Heart left ventricle (tissue), 16 donors: ENCODE results near the gene OR6V1. TPM values are rescaled to one million over a fixed set of nuclear protein-coding genes. Genes with fewer than 3 reads are reported as not detected.
A peak's percentile ranks its signal among the peaks of the same experiment; 100 is the strongest.

Source experiments
- ATAC-seq, 4 donors: fragments of 200-7000 bp; cut with Tn5 transposase; one replicate each; pipeline ENCODE4 v1.9.1; 2020 to 2022; ENCODE audit warnings: moderate library complexity in 4 of 4, mild to moderate bottlenecking in 3 of 4, moderate number of reproducible peaks in 1 of 4
- DNase-seq, 5 donors: peaks; one replicate each; pipeline ENCODE4 v3.0.0-alpha.2; 2020
- H3K27ac ChIP-seq, 12 donors: fragments of 200-600 bp; sonication (generic) in 4 of 12; one replicate each; pipeline versions ENCODE4 v1.5.0 to v1.8.0; 2016 to 2022; ENCODE audit warnings: mild to moderate bottlenecking in 2 of 12
- H3K27me3 ChIP-seq, 9 donors: fragments of 200-600 bp; sonication (generic) in 2 of 9; one replicate each; pipeline versions ENCODE4 v1.5.1 to v1.8.0; 2016 to 2022; ENCODE audit warnings: mild to moderate bottlenecking in 3 of 9
- H3K36me3 ChIP-seq, 9 donors: fragments of 200-600 bp; sonication (generic) in 2 of 9; one replicate each; pipeline versions ENCODE4 v1.5.0 to v1.8.0; 2018 to 2022; ENCODE audit warnings: mild to moderate bottlenecking in 2 of 9
- H3K4me1 ChIP-seq, 12 donors: fragments of 200-600 bp; sonication (generic) in 4 of 12; one replicate each; pipeline versions ENCODE4 v1.5.0 to v1.8.0; 2016 to 2022; ENCODE audit warnings: mild to moderate bottlenecking in 3 of 12
- H3K4me3 ChIP-seq, 12 donors: fragments of 200-600 bp; sonication (generic) in 4 of 12; one replicate each; pipeline versions ENCODE4 v1.5.0 to v1.8.0; 2017 to 2022; ENCODE audit warnings: mild to moderate bottlenecking in 9 of 12, moderate library complexity in 4 of 12
- H3K9me3 ChIP-seq, 12 donors: fragments of 200-600 bp; sonication (generic) in 4 of 12; one replicate each; pipeline versions ENCODE4 v1.5.0 to v1.8.0; 2016 to 2022; ENCODE audit warnings: mild to moderate bottlenecking in 1 of 12
- CTCF ChIP-seq, 12 donors: fragments of 200-600 bp; sonication (generic) in 4 of 12; IDR thresholded peaks; one replicate each; pipeline versions ENCODE4 v1.5.0 to v1.8.0; 2018 to 2022; ENCODE audit warnings: antibody characterized with exemption in 12 of 12, mild to moderate bottlenecking in 5 of 12
- POLR2A ChIP-seq, 2 donors: fragments of 450-650 bp; IDR thresholded peaks; one replicate each; pipeline ENCODE4 v1.6.1; 2017; ENCODE audit warnings: antibody characterized with exemption in 2 of 2, mild to moderate bottlenecking in 2 of 2, moderate library complexity in 2 of 2
- WGBS, 4 donors: extraction: QIAGEN DNeasy Blood & Tissue Kit in 2 of 4; methylation state at CpG; one replicate each; pipeline versions ENCODE4 v1.1.5 to v1.1.7; 2013 to 2018; 5-methylcytosine and 5-hydroxymethylcytosine counted together
- intact Hi-C, 10 donors: fragments of 100-400 bp; cut with DNase I; formaldehyde crosslinking; loops; one replicate each; pipeline versions ENCODE4 v1.11.1 to v1.14.2; 2022
- polyA plus RNA-seq, 2 donors: library from polyadenylated mRNA; stranded (reverse); fragments of 200-250 nt; gene quantifications; one replicate each; pipeline ENCODE4 v1.2.3, GENCODE V29; 2013
- total RNA-seq, 9 donors: library from RNA; depleted of rRNA in 2 of 9; stranded (reverse); fragments of >200 nt in 2 of 9; fragmentation: NEBNext Ultra II Directional in 3 of 9; extraction: Animal tissue kit (Norgen Biotek cat#: 25700) in 3 of 9; gene quantifications; one replicate each; pipeline versions ENCODE4 v1.1.0 to v1.2.4, GENCODE V29; 2016 to 2023
- donor health status: ischemic (EF 13 %, LVEDD 7.1; RV severe dilation, severe dysfunction).
- donor health status: healthy with polysubstance abuse.
- donor health status: DM: no; HTN: yes; CAD: no.
- donor health status: DM: no; HTN: no; CAD: no.
- donor health status: ischemic (EF 25% LVEDD 6.9; RV normal size, moderate dysfunction).
- donor health status: ischemic (EF 25% LVEDD 5.7; RV mildly dilated, moderate dysfunction).
- donor health status: healthy.
- donor health status: DM: yes; HTN: yes; CAD: no.
- donor health status: ischemic (EF 35%, LVEDD 5.7; RV mildly dilated, moderate dysfunction).
- donor health status: nonischemic (EF 11% LVEDD 7.7; RV severe dilation, severe dysfunction).
- donor health status: DM: yes; HTN: yes; CAD: no.
- donor health status: PGD.
- donor health status: ischemic (EF 29% LVEDD 5.4; RV normal size, mild dysfunction).
- donor health status: nonischemic (EF 23%, LVEDD 6.1; RV moderate dilation, normal function).

Gene OR6V1
- total and polyA plus RNA-seq, 11 donors, result not detected

- Histone ChIP-seq H3K27me3 (peaks cover 0 to 7% (median 0%) of the 10 kb centered on the region in 9 donors), H3K4me3 (no peak overlapping the region), H3K36me3 (no peaks in the 10 kb centered on the region), H3K4me1 (peaks cover 0 to 5% (median 0%) of the 10 kb centered on the region in 12 donors), H3K27ac (no peak overlapping the region), H3K9me3 (peaks cover 0 to 10% (median 0%) of the 10 kb centered on the region in 12 donors)
- ATAC-seq (no peak), DNase-seq (no peak)
- 67 to 72% (median 71%) methylated on average over 6 of the region's 6 CpGs for WGBS, 4 donors
- intact Hi-C loops, result loop anchor here in 4 of 10 donors (1.0 to 5.0 kb wide), 4 partner anchors 151 to 210 kb away; partner anchors contain the start of gene EPHB6 (in 1 of the 4)
- no peak for TF ChIP-seq POLR2A (IDR thresholded peaks at IDR 0.05)
- TF ChIP-seq CTCF (IDR thresholded peaks at IDR 0.05), result no peak
These were observed 46.4 kb upstream of the OR6V1 start for GRCh38 chr7:143005632-143006260.

- Histone ChIP-seq H3K27ac (no peak overlapping the region), H3K36me3 (no peaks in the 10 kb centered on the region), H3K9me3 (no peaks in the 10 kb centered on the region), H3K4me1 (peaks cover 0 to 3% (median 0%) of the 10 kb centered on the region in 12 donors), H3K27me3 (peaks cover 0 to 7% (median 0%) of the 10 kb centered on the region in 9 donors), H3K4me3 (no peak overlapping the region)
- intact Hi-C loops, result loop anchor here in 9 of 10 donors (1.0 to 5.0 kb wide), 6 partner anchors 156 to 207 kb away; no protein-coding TSS in a partner anchor
- 36 to 39% (median 39%) methylated on average over 24 of the region's 24 CpGs for WGBS, 4 donors
- TF ChIP-seq CTCF (IDR thresholded peaks at IDR 0.05) (peak; percentile 92 to 98 (median 96)), POLR2A (IDR thresholded peaks at IDR 0.05) (no peak)
- DNase-seq, result peak; percentile 62 to 88 (median 80)
- ATAC-seq, result peak; percentile 71 to 93 (median 89)
These were observed 43.9 kb upstream of the OR6V1 start for GRCh38 chr7:143008007-143008901.

- Histone ChIP-seq H3K4me3 (no peak overlapping the region), H3K27me3 (peaks cover 0 to 7% (median 0%) of the 10 kb centered on the region in 9 donors), H3K9me3 (no peaks in the 10 kb centered on the region), H3K36me3 (no peaks in the 10 kb centered on the region), H3K27ac (no peak overlapping the region), H3K4me1 (peaks cover 0 to 9% (median 0%) of the 10 kb centered on the region in 12 donors)
- ATAC-seq (no peak), DNase-seq (no peak)
- intact Hi-C loops, result no loop called here
- WGBS, 4 donors, result 86 to 91% (median 88%) methylated on average over 7 of the region's 7 CpGs
- no peak for TF ChIP-seq CTCF (IDR thresholded peaks at IDR 0.05)
- no peak for TF ChIP-seq POLR2A (IDR thresholded peaks at IDR 0.05)
These were observed 40.1 kb upstream of the OR6V1 start for GRCh38 chr7:143012001-143012400.

- intact Hi-C loops, result no loop called here
- H3K27me3 ChIP-seq, result peaks cover 0 to 5% (median 0%) of the 10 kb centered on the region in 9 donors
- no peaks in the 10 kb centered on the region for H3K9me3 ChIP-seq
- H3K4me3 ChIP-seq, result no peak overlapping the region
- ATAC-seq, result no peak
- no peak overlapping the region for H3K27ac ChIP-seq
- no peak for TF ChIP-seq POLR2A (IDR thresholded peaks at IDR 0.05)
- no peak for TF ChIP-seq CTCF (IDR thresholded peaks at IDR 0.05)
- H3K36me3 ChIP-seq, result no peaks in the 10 kb centered on the region
- no peak for DNase-seq
- H3K4me1 ChIP-seq, result peaks cover 0 to 9% (median 0%) of the 10 kb centered on the region in 12 donors
- WGBS, 4 donors, result 86 to 92% (median 89%) methylated on average over 4 of the region's 4 CpGs
These were observed 39.7 kb upstream of the OR6V1 start for GRCh38 chr7:143012409-143012808.
